Hematopoietic multipotent progenitor cell treated with erythropoietin and hydrocortisone succinate and interleukin-3 and kit ligand, for 6 days (in vitro differentiated cells): Measurements from ENCODE around the gene TOMM70.
A peak's percentile ranks its signal among the peaks of the same experiment; 100 is the strongest.

Experiments
- DNase-seq: peaks from one replicate; pipeline ENCODE4 v3.0.0-alpha.2; 2015

TOMM70 gene

DNA sequence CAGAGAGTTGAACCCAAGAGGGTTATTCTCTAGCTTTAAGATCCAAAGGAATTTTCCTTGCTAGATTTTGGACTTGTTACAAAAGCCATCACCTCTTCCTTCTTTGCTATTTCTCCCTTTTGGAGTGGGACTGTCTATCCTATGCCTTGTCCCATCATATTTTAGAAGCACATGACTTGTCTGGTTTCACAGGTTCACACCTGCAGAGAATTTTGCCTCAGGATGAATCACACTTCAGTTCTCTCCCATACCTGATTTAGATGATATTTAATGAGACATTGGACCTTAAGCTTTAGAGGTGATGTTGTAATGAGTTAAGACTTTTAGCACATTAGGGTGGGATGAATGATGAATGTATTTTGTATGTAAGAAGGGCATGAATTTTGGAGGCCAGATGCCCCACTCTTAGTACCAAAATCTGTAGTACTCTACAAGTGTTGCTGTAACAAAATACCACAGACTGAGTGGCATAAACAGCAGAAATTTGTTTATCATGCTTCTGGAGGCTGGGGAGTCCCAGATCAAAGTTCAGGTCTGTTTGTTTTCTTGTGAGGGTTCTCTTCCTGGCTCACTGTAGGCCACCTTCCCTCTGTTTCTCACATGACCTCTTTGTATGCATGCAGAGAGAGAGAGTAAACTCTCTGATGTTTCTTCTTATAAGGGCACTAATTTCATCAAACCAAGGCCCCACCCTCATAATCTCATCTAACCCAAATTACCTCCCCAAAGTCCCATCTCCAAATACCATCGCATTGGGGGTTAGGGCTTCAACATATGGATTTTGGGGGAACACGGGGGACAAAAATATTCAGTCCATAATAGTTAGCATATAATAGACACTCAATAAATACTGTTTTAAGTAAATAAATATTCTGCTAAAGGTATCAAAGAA lies 10.4 kb upstream of the TOMM70 start:
- DNase-seq, result no peak

DNA sequence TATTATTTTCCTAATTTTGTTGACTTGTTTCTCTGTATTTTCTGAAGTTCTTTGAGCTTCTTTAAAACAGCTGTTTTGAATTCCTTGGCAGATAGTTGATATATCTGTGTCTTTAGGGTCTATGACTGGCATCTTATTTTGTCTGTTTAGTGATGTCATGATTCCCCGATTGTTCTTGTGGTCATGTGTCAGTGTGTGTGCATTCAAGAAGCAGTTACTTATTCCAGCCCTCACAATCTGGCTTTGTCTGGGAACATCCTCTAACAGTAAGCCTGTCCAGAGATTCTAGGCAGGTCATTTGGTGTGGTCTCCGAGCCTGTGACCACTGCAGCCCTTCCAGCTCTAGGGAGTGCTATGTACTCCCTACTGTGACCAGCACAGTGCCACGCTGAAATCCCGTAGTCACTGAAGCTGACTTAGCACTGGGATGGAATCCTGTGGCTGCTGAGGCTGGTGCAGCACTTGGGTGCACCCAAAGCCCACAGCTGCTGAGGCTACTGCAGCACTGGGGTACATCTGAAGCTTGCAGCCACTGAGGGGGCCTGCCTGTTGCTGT lies 7.2 kb upstream of the TOMM70 start:
- DNase-seq, result no peak

DNA sequence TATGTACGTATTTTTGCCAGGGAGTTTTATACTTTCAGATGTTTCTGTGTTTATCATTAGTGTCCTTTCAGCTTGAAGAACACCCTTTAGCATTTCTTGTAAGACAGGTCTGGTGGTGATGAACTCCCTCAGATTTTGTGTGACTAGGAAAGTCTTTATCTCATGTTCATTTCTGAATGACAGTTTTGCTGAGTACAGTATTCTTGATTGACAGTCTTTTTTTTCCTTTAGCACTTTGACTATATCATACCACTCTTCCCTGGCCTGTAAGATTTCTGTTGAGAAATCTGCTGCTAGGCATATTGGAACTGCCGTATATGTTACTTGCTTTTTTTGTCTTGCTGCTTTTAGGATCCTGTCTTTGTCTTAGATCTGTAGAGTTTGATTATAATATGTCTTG lies 6.3 kb upstream of the TOMM70 start:
- no peak for DNase-seq

DNA sequence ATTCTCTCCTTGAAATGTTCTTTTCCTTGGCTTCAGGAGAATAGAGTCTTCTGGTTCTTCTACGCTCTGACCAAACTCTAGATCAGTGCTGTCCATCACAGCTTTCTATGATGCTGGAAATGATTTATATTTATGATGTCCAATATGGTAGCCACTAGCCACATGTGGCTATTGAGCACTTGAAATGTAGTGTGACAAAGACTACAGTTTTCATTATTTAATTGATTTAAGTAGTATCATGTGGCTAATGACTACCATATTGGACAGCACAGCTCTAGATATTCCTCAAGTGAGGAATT lies 3.3 kb upstream of the TOMM70 start:
- no peak for DNase-seq

DNA sequence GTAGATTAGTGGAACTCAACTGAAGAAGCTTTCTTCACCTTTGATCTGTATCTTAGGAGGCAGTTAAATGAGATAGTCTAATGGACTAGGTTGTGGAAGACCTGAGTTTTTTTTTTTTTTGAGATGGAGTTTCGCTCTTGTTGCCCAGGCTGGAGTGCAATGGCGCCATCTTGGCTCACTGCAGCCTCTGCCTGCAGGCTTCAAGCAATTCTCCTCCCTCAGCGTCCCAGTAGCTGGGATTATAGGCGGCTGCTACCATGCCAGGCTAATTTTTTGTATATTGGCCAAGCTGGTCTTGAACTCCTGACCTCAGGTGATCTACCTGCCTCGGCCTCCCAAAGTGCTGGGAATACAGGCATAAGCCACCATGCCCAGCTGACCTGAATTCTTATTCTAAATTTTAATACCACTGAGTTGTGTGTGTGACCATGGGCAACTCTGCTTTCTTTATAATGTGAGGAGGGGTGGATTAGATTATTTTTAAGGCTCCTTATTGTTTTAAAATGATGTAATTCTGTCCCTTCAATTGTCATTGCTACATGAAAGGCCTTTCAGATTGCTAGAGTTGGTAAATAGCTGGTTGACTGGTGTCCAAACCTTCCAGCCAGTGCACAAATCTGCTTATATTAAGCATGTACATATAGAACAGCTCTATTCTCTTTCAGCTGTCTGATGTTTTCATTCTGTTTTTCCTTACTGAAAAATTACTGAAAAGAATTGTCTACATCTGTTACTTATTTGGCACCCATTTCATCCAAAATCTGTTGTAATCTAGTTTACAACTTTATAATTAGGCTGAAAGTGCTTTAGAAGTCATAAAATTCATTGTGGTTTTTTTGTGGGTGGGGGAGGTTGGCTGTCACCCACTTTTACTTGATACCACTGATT lies 2.7 kb upstream of the TOMM70 start:
- DNase-seq, result peak; percentile 26

DNA sequence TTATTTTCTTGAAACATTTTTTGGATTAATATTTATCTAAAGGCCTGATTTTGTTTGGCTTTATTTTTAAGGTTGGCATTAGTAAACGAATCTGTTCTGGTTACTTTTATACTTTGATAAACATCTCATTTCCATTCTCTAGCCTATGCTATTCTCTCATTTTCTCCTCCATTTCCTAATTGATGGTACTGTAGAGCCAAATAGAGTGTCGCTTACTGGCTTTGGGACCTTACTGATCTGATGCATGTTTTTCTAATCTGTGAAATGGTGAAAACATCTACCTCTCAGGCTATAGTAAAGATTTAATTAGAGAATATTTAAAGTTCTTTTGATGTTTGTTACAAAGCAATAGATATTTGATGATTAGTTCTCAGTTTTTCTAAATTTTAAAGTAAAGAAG lies 2.0 kb upstream of the TOMM70 start:
- DNase-seq, result peak; percentile 20

DNA sequence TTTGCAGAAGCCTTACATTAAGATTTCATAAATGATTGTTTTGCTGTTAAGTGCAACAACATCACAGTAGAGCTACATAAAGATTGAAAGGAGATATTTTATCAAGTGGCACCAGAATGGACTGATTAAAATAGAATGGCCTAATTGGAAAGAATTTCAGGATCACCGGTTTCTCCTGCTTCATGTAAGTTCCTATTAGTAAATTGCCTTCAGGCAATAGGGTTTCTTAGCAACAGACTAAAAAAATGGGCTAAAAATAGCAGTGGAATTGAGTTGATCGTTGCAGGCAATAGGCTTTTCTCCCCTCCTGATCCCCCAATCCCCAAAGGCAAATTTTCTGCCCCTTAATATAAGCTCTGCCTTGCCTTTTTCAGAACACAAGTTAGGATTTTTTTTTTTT lies 1.4 kb upstream of the TOMM70 start:
- DNase-seq, result peak; percentile 51

DNA sequence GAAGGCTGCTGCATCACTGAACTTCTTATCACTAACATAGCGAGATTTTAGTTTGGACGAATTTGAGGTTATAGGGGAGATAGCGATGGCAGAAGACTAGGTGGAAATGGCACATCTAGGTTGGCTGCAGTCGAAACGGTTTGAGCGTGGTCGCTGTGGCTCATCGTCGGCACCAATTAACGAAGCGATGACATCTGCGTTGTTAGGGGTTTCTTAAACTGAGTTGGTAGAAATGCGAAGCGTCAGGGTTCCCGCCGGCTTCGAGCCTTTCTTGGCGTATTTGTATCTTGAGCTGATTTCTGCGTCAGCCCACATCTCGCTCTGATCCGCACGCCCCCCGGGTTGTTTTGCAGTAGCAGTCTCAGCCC lies 769 bp upstream of the TOMM70 start:
- peak; percentile 65 for DNase-seq

DNA sequence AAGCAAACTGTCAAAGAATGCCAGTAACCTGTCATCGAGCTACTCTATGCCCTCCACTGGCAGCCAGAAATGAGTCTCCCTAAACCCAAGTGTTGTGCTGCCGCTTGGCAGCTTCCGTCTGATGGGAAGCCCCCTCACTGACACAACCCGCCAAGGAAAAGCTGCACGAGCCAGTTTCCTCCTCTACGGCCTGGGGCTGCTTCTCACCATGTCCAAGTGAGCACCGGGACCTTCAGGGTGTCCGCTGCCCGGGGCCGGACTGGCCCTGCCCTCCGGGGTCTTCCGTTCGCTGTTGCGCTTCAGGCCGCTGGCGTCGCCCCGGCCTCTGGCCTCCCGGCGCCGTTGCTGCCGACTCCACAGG lies 490 bp downstream of the TOMM70 start:
- peak; percentile 53 for DNase-seq

DNA sequence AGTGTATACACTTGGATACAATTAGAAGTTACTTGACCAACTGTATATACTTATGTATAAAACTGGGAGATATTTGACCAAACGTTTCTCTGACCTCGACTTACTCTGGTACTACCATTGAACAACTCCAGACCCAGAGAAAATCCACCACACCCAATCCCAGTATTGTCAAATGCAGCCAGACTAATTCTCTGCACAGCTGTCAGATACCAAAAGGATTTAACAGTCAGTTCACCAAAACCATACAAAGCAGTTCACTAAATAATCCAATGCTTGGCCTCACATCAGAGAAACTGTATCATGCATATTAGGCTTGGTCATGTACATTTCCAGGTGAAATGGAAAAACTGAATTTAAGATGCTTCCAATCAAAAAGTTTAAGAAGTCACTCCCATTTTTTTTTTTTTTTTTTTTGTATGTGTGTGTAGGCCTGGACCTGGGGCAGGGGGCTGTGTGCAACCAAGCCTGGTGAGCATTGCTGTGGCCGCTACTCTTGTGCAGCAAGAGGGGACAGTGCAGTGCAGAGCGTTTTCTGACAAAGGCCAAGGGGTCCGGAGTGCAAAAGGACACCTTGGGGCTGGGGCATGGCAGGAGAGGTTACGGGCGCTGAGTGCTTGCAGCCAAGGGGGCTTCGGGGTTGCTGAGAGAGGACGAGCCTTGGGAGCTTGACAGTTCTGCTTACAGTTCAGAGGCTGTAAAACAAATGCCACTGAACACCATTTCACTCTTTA lies 1.4 kb downstream of the TOMM70 start:
- no peak for DNase-seq

DNA sequence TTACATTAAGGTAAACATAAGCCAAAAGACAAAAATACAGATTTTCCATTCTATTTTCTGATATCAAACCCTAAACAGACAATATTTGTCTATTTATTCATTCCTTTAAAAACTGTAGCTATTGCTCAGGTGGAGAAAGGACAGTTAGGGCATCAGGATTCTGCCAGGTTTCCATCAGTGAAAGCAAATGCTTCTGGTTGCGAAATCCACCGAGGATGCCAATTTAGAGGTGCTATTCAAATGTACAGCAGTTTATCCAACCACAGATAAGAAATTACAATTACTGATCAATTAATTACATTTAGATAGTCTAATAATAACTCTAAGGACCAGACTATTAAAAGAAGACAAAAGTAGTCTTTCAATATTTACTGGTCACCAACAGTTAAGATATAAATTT lies 3.9 kb downstream of the TOMM70 start:
- no peak for DNase-seq

DNA sequence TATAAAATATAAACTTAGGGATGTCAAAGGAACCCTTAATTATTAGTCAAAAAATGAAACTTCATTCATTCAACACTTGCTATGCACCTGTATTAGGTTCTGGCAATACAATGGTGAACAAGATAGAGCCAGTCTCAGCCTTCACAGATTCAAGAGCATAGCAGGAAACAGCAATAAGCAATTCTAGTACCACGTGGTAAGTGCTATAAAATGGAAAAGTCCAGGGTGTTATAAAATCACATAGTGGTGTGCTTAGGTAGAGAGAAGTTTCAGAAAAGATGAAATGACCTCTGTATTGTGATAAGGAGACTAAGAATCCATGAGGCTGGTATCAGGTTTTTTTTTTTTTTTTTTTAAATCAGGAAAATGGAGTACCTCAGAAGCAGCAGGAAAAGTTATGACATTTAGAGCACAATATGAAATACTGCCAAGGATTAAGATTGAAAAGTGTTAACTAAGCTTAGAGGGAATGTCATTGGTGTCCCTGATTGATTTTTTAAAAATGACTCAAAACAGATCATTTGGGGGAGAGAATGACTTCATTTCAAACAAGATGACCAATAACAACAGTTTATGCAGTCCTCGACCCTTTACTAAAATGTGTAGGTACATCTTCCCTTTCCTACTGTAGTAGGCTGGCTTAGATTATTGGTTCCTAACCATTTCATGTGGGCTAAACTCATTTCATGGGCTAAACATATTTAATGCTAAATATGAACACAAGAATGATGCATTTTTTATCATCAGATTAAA lies 5.0 kb downstream of the TOMM70 start:
- DNase-seq, result no peak

DNA sequence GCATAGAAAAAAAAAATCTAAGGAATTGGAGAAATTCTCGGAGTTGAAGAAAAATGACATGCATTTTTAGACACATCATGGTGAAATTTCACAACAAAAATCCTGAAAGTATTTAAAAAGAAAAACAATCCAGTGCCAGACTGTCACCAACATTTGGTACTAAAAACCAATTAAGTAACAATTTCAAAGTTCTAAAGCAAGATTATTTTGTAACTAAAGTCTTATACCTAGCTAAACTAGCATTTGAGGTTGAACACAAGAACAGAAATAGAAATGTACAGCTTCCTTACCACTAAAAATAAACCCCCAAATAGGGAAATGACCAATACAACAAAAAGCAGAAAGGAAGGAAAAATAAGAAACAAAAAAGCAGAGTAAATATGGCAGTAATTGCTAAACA lies 11.9 kb downstream of the TOMM70 start:
- no peak for DNase-seq

DNA sequence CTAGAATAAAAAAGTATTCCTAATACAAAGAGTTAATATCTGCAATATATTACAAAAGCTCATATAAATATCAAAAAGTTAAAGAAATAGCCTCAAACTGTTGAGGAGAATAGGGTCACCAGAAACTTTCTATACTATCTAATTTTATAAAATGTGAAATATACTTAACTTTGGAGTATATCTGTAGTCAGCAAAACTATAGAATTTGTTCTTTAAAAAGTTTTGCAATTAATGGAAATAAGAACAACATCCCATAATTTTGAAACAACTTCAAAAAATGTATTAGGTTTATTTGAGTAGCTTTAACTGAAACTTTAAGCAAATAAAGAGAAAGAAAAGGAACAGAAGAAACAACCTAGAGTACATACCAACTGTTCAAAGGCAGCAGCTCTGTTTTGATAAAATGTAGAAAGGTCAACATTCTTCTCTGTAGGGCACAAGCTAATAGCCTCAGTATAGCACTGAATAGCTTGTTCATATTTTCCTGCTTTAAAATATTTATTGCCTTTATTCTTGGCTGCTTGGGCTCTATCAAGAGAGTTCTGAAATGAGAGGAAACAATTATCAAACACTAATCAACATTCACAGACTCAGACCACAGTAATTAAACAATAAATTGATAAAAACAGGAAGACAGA lies 14.3 kb downstream of the TOMM70 start:
- DNase-seq, result no peak

DNA sequence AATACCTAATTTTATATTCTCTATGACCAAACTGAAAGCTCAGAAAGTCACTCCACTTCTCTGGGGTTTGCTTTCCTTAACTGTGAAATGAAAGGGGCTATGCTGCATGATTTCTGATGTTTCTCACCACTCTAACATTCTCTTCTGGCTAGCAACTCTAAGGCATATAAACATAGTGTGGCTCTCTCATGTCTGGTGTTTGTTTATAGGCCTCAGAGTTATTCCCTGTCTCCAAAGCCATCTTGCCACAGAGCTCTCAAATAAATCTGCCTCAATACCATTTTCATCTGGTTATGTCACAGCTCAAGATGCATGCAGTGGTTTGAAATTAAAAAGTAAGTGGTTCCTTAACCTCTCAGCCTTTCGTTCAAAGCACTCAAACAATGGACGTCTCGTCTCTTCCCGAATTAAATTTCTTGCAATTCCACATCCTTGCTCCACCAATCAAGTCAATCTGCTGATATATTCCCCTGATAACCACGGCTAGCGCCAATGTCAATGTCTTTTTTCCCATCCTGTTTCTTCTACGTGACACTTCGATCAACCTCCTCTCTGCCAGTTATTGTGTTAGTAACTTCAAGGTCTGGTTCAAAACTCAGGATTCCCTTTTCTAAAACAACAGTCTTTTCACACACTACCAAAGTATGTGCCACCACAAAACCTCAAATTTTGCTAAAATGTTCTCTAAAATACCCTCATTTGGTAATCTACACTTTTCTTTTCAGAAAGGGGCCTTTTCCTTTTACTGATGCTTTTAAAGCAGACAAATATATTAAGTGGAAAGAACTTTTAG lies 16.0 kb downstream of the TOMM70 start:
- no peak for DNase-seq

DNA sequence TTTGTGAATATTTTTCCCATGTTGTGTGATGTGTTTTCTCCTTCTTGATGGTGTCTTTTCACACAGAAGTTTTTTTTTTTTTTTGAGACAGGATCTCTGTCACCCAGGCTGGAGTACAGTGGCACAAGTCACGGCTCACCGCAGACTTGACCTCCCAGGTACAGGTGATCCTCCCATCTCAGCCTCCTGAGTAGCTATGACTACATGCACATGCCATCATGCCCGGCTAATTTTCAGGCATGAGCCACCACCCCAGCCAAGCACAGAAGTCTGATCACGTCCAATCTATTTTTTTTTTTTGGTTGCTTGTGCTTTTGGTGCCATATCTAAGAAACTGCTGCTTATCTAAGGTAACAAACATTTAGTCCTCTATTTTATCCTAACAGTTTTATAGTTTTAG lies 24.6 kb downstream of the TOMM70 start:
- no peak for DNase-seq

DNA sequence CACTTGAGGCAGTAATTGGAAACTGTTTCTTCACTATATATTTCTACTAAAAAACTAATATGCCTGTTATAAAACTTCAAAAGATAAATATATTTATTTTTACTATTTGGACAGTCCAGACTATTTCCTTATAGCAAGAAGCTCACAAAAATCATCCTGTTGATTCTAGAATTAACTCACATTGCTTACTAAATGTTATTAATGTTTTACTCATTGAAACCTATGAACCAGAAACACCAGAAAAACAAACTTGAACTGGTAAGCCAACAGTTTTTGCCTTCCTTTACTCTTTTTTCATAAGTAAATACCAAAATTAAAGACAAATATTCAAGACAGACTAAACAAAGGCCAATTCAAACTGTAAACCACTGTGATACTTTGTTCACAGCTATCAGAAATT lies 26.4 kb downstream of the TOMM70 start:
- no peak for DNase-seq

DNA sequence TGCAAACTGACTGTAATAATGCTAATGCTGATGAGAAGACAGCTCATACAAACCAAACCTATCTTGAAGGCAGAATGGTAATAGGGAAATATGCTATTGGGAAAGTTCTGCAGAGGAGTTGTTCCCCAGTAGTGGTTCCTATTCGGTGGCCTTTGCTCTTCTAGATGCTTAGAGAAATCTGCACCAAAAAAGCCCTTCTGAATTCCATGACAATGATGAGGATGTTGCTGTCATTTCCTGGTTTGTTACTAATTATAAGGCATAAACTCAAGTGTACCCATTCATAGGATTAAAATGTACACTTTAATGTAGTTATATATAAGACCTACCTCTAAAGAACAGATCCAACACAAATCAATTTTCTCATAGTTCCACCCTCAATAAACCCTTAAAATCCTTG lies 30.1 kb downstream of the TOMM70 start:
- DNase-seq, result no peak

DNA sequence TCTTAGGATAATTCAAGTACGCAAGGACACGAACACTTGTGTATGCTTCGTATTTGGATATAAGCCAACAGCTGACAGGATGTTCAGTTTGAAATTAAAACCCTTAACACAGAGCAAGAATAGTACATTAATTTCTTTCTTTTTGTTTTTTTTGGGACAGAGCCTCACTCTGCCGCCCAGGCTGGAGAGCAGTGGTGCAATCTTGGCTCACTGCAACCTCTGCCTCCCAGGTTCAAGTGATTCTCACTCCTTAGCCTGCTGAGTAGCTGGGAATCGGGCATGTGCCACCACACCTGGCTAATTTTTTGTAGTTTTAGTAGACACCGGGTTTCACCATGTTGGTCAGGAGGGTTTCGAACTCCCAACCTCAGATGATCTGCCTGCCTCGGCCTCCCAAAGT lies 32.4 kb downstream of the TOMM70 start:
- DNase-seq, result no peak

DNA sequence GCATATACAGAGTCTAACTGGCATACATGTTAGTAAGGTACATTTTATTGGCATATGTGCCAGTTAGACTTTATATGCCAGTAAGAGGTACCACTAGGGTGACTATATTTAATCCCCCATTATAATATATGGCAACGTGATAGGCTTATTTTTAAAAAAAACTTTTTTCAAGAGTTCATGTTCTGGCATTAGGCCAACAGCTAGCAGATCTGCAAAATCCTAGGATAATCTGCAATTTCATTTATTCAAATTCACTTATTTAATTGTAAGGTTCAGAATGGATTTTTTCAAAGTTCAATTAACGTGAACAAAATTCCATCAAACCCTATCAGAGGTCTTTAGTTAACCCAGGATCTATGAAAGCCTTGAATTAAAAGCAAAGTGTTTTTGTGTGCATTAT lies 34.5 kb downstream of the TOMM70 start:
- DNase-seq, result no peak

DNA sequence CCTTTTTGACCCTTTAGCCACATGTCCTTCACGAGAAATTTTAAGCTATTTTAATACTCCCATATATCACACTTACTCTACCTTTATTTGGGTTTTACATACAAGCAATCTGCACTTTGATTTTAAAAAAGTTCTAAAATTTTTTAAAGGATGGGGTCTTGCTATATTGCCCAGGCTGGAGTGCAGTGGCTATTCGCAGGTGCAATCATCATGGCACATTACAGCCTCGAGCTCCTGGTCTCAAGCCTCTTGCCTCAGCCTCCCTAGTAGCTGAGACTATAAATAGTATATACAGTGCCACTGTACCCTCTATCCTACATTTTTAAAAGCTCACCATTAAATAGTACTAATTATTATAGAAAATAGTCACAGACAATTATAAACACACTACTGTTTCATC lies 36.5 kb downstream of the TOMM70 start:
- no peak for DNase-seq
